22Rv1 (cell line): Measurements from ENCODE around the gene ZNF850.
A peak's percentile ranks its signal among the peaks of the same experiment; 100 is the strongest.
"Not testable (repeated sequence)": the region's sequence is repeated elsewhere in the genome, so short reads cannot be mapped to it uniquely, and the experiment has no call there.

ENCODE experiments used
- H3K27ac ChIP-seq: fragments of 450-650 bp; 2 replicates; pipeline ENCODE4 v1.5.1; 2017
- ZFX ChIP-seq: fragments of 450-650 bp; IDR thresholded peaks from 2 replicates; pipeline ENCODE4 v1.6.1; 2017; ENCODE audit warnings: antibody characterized with exemption, borderline replicate concordance
- TF ChIP-seq, protein P1 (sequence below): fragments of 450-650 bp; IDR thresholded peaks from 2 replicates; pipeline ENCODE4 v1.5.1; 2017; ENCODE audit warnings: mild to moderate bottlenecking

The ZNF850 gene

DNA sequence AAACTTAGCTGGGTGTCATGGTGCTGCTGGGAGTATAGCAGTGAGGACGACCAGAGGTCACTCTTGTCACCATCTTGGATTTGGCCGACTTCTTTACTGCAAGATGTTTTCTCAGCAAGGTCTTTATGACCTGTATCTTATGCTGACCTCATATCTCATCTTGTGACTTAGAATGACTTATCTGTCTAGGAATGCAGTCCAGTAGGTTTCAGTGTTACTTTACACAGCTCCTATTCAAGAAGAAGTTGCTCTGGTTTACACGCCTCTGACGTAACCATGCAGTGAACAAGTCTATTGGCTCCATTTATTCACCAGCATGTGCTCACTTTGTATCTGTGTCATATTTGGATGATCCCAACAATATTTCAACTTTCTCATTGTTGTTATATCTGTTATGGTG, 26.7 kb downstream of the ZNF850 start:
- no peak overlapping the region for H3K27ac ChIP-seq
- TF ChIP-seq ZFX = no peak
- TF ChIP-seq, protein P1, sequence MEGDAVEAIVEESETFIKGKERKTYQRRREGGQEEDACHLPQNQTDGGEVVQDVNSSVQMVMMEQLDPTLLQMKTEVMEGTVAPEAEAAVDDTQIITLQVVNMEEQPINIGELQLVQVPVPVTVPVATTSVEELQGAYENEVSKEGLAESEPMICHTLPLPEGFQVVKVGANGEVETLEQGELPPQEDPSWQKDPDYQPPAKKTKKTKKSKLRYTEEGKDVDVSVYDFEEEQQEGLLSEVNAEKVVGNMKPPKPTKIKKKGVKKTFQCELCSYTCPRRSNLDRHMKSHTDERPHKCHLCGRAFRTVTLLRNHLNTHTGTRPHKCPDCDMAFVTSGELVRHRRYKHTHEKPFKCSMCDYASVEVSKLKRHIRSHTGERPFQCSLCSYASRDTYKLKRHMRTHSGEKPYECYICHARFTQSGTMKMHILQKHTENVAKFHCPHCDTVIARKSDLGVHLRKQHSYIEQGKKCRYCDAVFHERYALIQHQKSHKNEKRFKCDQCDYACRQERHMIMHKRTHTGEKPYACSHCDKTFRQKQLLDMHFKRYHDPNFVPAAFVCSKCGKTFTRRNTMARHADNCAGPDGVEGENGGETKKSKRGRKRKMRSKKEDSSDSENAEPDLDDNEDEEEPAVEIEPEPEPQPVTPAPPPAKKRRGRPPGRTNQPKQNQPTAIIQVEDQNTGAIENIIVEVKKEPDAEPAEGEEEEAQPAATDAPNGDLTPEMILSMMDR = no peak

DNA sequence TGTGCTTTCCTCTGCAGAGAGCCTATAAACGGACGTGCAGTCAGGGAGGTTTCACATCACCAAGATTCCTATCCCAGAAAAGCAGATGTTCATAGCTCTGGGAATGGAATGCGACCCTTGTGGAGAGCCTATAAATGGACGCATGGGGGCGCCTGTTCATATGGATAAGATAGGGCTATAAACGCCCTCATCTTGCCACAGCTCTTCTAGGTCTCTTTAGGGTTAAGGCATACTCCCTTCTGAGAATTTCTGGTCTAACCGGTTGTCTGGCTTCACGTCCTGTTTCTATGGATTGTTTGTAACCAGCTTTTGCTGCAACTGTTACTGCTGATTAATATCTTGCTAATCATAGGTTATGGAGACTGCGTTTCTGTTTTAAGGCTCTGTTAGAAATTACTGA, 36.4 kb downstream of the ZNF850 start:
- H3K27ac ChIP-seq = not testable (repeated sequence)

DNA sequence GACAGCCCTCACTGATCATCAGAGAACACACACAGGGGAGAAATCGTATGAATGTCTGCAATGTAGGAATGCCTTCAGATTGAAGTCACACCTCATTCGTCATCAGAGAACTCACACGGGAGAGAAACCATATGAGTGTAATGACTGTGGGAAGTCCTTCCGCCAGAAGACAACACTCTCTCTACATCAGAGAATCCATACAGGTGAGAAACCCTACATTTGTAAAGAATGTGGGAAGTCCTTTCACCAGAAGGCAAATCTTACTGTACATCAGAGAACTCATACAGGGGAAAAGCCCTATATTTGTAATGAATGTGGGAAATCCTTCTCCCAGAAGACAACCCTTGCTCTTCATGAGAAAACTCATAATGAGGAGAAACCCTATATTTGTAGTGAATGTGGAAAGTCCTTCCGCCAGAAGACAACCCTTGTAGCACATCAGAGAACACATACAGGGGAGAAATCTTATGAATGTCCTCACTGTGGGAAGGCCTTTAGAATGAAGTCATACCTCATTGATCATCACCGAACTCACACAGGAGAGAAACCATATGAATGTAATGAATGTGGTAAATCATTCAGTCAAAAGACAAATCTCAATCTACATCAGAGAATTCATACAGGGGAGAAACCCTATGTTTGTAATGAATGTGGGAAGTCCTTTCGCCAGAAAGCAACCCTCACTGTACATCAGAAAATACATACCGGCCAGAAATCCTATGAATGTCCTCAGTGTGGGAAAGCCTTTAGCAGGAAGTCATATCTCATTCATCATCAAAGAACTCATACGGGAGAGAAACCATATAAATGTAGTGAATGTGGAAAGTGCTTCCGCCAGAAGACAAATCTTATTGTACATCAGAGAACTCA, 52.7 kb downstream of the ZNF850 start:
- TF ChIP-seq ZFX = no peak
- TF ChIP-seq, protein P1 = no peak
- H3K27ac ChIP-seq = no peak overlapping the region

DNA sequence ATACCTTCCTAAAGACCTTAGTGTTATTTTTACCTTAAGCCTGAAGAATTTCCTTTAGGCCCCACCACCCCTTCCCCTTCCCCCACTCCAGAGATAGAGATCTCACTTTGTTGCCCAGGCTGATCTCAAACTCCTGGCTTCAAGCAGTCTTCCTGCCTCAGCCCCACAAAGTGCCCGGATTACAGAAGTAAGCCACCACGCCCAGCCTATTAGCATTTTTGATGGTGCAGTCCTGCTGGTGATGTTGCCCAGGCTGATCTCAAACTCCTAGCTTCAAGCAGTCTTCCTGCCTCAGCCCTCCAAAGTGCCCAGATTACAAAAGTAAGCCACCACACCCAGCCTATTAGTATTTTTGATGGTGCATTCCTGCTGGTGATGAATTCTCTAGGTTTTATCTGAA, 63.2 kb downstream of the ZNF850 start:
- H3K27ac ChIP-seq = no peak overlapping the region
- no peak for TF ChIP-seq ZFX
- TF ChIP-seq, protein P1 = no peak

DNA sequence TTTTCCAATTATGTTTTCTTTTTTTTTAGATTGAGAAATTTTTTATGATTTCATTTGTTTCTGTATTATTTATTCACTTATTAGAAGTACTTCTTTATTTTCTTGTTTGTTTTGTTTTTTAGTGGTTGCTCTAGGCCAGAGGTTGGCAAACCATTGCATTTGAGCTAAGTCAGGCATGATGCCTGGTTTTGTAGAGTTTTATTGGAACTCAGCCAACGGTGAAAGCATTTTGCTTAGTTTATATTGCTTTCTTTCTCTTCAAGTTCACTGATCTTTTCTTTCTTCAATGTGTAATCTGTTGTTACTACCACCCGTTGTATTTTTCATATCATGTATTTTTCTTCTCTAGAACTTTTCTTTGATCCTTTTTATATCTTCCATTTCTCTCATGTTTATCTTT, 65.5 kb downstream of the ZNF850 start:
- H3K27ac ChIP-seq = no peak overlapping the region
- TF ChIP-seq, protein P1 = no peak

DNA sequence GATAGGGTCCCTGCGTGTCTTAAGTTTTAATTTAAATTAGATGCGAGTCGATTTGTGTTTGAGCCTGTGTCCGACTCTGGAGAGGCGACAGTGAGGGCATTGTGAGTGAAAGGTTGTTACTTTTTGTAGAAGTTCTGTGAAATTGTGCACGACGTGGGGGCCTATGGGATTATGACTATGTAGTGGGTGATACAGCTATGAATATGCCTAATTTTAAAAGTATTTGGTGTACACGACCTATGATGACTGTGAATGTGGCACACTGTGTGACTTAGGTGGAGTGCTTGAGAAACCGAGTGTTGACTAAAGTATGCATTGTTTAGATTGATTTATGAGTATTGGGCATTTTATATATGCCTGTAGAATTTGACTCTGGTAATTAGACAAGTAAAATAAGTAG, 84.5 kb downstream of the ZNF850 start:
- H3K27ac ChIP-seq = peak overlapping the region; percentile 76
- TF ChIP-seq, protein P1 = no peak
- TF ChIP-seq ZFX = no peak

DNA sequence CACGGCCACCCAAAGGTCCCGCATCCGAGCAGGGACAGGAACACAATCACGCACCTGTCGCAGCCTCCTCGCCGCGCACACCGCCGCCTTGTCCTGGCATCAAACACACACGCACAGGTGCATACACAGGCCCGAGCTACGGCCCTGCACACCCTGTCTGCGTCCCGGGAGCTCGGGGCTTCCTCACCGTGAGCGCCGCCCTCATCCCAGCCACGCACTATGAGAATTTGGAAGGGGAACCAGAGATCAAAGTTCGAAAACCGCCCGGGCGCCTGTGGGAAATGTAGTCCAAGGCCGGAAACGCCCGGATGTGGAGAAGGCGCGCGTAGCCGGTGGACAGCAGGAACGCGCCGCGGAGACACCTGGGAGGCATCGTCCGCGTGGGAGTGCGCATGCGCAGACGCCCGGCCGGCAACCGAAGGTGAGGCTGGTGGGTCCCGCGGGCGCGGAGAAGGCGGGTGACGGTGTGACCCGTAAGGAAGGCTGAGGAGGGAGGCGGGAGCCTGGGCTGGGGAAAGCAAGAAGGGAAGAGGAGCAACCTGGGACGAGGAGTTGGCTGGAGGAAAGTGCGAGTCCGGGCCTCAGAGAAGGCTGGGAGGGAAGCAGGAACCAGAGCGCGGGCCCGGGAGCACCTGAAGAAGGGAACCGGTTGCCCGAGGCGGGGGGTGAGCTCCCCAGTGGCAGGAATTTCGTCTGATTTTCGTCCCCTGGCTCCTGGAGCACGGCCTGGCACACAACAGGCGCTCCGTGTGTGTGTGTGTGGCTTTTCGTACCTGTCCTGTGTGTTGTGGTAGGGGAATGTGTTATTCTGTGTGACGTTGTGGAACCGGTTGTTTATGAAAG, 85.2 kb downstream of the ZNF850 start, which contains the start of gene ZNF567:
TSS of gene ZNF567 (plus strand) at position 399 of the 843 bp plus-strand sequence. CDS start 7,256 bp downstream, outside the sequence.
- TF ChIP-seq ZFX = no peak
- TF ChIP-seq, protein P1 = no peak
- H3K27ac ChIP-seq = peak within 1 kb of the TSS; percentile 76
